ENCODE data around the gene RPL10.

GRCh38 chrX:154372612-154373022 lies 25.6 kb upstream of the RPL10 start:
- no peak for TF ChIP-seq POLR2A (conservative IDR thresholded peaks at IDR 0.05)
- TF ChIP-seq BRCA1 (IDR thresholded peaks at IDR 0.05), result no peak
- no peak for TF ChIP-seq BRCA1 (CRISPR knock-in tag; IDR thresholded peaks at IDR 0.05)
- TF ChIP-seq NR2C2 (CRISPR knock-in tag; IDR thresholded peaks at IDR 0.05), result no peak
- TF ChIP-seq NR2C2 (tag; IDR thresholded peaks at IDR 0.05), result no peak
- TF ChIP-seq ZBTB7A (IDR thresholded peaks at IDR 0.05; ENCODE audit: borderline replicate concordance, control insufficient read depth, low read depth, low read length), result no peak
- no peak for TF ChIP-seq ATF7 (IDR thresholded peaks at IDR 0.05)
- TF ChIP-seq FOXM1 (IDR thresholded peaks at IDR 0.05; ENCODE audit: low read depth), result no peak
- no peak for TF ChIP-seq FOXM1 (CRISPR knock-in tag; IDR thresholded peaks at IDR 0.05; ENCODE audit: low read depth)

Measured in K562 (cell line).